IPS-NIHi7 (cell line): Measurements from ENCODE around the gene TOM1L1.
A peak's percentile ranks its signal among the peaks of the same experiment; 100 is the strongest.

Experiments used
- DNase-seq: peaks from one replicate; pipeline ENCODE4 v3.0.0; 2012; ENCODE audit warnings: mixed read lengths; ENCODE audit errors: extremely low spot score

TOM1L1 gene

DNA sequence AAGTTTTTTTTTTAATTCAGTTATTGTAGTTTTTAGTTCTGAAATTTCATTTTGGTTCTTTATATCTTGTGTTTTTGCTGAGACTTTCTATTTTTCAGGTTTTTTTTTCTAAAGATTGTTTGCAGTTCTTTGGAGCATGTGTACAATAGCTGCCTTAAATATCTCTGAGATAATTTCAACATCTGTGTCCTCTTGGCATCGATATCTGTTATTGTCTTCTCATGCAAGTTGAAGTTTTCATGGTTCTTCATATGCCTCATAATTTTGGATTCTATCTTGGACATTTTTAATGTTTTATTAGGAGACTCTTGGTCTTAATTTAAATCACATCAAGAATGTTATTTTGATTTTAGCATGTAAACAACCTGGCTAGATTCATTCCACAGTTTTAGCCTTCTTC lies 45.0 kb downstream of the TOM1L1 start:
- DNase-seq: no peak

DNA sequence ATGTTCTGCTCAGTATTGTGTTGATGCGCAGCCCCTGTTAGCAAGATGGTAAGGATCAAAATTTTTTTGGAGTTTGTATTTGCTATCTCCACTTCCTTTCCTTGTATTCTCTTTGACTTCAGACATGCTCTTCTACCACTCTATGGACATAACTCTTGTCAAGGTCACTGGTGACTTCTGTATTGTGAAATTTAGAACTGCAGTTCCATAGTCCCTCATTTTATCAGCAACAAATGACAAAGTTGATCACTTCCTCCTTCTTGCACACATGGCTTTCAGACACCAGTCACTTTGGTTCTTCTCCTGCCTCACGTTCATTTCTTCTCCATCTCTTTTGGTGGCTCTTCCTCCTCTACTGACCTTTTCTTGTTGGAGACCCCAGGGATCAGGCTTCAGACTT lies 46.7 kb downstream of the TOM1L1 start:
- DNase-seq: no peak

DNA sequence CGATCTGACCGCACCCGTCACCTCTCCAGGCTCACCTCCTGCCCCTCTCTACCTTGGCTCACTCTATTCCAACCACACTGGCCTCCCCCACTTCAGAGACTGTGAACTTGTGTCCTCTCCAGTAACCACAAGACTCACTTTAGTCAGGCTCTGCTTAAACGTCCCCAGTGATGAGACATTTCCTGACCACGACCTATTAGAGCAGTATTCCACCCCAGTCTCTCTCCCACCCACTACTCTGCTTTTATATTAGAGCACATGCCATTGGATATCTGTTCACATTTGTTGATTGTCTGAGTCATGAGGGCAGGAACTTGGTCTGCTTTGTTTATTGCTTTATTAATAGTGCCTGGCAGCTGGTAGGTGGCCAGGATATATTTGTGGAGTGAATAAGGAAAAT lies 47.7 kb downstream of the TOM1L1 start:
- DNase-seq: no peak

DNA sequence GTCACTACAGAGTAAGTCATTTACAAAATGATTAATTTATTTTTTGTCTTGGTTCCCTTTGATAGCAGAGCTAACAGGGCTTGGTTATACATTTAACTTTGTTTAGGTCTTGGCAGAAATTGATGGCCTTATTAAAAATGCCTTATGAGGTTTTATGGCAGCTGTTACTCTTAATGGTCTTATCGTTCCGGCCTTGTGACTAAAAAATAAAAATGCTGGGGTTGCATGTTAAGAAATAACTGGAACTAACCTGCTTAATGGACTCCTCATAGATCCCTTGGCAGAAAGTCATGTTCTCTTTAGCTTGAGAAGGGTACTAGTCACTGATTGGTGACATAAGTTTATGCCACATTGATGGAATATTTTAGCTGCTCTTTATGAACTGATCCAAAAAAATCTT lies 49.5 kb downstream of the TOM1L1 start:
- no peak for DNase-seq

- DNase-seq: no peak
Observed at GRCh38 chr17:54951286-54951685, 50.6 kb downstream of the TOM1L1 start.

DNA sequence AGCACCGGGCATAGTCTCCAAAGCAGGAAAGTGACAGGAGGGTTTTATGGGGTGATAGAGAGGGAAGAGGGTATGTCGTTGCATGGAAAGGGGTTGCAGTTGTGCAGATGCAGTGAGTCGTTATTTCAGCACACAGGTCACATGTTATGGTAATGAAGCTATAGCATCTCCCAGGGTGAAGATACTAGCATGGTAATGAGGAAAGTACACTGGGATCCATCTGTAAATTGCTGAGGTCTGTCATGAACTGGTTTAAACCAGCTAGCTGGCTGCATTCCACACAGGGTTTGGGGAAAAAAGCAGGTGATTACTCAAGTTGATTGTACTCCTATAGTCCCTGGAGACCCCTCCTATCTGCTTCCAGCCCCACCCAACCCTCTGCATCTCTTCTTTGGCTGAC lies 56.1 kb downstream of the TOM1L1 start:
- DNase-seq: peak; percentile 14

DNA sequence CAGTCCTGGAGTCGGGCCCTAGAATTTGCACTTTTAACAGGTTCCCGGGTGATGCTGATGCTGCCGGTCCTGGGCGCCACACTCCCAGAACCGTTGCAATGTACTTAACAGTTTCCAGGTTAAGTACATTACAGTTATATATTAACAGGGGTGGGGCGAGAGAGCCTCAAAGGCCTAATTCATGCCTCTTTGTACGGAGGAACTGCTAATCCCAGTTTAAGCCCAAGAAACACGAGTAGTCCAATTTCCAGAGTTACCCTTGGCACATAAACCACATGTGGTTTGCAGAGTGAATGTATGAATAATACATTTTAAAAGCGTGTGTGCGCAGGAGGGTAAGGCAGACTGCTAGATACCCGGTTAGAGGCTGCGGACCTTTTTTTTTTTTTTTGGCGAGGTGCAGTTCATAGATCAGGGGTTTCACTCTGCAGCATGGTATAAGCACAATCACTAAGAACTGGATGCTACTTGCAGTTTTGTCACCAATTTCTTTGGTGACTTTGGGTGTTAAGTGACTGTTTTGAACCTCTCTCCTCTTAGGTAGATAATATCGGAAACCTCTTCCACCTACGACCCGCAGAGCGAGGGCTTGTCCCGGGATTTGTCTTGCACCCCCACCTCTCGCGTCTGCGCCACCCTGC lies 67.1 kb downstream of the TOM1L1 start:
- peak; percentile 35 for DNase-seq

DNA sequence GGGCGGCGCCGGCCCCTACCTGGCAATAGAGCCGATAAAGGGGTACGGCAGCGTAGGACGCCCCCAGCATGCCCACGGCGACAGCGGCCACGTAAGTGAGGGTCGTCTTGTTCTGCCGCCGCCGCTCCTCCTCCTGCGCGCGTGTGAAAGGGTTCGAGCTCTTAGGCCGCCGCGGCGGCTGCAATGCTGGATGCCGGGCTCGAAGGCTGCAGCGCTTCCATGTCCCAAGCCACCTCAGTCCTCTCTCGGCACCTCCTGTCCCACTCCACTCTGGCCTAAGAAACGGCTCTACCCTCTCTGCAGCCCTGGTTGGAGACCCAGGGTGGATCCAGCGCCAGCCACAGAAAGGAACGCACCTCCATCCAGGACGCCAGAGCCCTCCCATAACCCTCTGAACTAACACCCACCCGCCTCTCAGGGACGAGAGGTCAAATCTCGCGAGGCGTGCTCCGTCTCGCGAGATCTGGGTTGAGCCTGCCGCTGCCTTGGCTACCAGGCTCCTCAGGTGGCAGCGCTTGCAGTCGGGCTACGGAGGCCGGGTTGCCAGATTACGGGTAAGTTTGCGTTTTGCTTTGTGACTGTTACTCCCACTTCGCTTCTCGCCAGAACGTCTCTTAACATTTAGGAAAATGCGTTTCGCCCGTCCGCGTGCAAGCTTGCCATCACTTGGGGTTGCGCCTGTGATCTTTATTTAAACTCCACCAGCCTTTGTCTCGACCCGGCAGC lies 67.8 kb downstream of the TOM1L1 start, which contains the start of the genes COX11 and STXBP4:
TSS of gene COX11 (minus strand) at position 393 of the 726 bp plus-strand sequence. CDS start at position 385, 8 bp downstream.
TSS of gene STXBP4 (plus strand) at position 504 of the 726 bp plus-strand sequence. CDS start 17,455 bp downstream, outside the sequence.
- peak; percentile 94 for DNase-seq

DNA sequence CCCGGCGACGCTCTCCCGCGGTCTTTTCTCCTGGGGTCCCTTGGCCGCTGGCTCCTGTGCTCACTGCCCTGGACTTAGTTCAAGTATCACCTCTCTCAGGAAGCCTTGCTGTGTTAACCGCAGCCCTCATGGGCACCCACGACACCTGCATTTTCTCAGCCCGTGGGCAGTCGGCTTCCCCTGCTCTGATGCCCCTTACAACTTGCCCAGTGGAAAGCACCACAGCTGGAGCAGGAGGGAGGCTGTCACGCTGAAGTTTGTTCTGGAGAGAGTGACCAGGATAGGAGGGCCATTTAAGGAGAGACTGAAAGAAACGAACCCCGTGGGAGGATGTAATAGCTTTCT lies 68.3 kb downstream of the TOM1L1 start:
- peak; percentile 45 for DNase-seq

- DNase-seq: no peak
Observed at GRCh38 chr17:54969658-54970572, 69.3 kb downstream of the TOM1L1 start.

- DNase-seq: no peak
Observed at GRCh38 chr17:54971147-54971546, 70.5 kb downstream of the TOM1L1 start.

GRCh38 chr17:54971901-54972300 lies 71.2 kb downstream of the TOM1L1 start:
- no peak for DNase-seq

DNA sequence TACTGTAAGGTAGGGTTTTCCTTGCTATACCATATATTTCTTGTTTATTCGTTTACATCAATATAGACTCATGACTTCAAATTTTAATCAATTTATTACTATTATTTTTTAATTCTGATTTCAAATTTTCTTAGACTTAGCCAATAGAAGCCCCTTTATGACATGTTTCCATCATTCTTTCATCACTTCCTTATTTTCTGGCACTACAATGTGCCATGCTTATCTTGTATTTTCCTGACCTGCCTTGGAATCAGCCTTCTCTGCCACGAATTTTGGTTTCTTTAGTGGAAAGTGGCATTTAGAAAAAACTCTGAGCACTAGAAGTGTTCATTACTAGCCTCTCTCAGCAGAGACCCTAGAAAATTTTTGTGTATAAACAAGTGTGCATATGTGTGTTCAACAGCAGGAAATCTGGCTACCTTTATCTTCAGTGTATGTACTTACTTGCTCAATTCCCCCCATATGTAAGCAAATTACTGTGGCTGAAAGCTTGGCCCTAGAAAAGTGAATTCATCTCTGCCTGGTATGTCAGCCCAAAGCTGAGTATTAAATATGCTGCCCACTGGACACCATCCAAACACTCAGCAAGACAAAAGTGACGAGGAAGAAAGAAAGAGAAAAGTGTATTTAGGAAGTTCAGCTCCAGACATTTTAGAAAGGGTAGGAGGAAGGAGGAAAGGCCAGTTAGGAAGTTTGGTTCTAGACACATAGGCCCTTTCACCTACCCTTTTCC lies 71.9 kb downstream of the TOM1L1 start:
- no peak for DNase-seq

GRCh38 chr17:54974759-54975158 lies 74.1 kb downstream of the TOM1L1 start:
- no peak for DNase-seq

DNA sequence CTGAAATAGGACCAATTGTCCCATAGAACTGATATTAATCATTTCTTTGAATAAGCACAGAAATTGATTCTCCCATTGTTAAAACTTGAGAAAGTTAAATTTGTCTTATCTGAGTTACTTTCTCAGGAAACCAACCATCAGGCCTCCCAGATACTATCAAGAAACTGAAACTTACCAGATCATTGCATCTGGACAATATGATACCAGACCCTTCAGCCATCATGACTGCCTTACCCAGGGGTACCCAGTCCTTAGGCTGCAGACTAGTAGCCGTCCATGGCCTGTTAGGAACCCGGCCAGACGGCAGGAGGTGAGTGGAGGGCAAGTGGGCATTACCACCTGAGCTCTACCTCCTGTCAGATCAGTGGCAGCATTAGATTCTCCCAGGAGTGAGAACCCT lies 75.7 kb downstream of the TOM1L1 start:
- no peak for DNase-seq

GRCh38 chr17:54977744-54978143 lies 77.1 kb downstream of the TOM1L1 start:
- no peak for DNase-seq

GRCh38 chr17:54979657-54980056 lies 79.0 kb downstream of the TOM1L1 start:
- DNase-seq: no peak

- no peak for DNase-seq
Observed at GRCh38 chr17:54980375-54980774, 79.7 kb downstream of the TOM1L1 start.

- DNase-seq: no peak
Observed at GRCh38 chr17:54982399-54982798, 81.7 kb downstream of the TOM1L1 start.

GRCh38 chr17:54983260-54983659 lies 82.6 kb downstream of the TOM1L1 start:
- DNase-seq: no peak

GRCh38 chr17:54985476-54985875 lies 84.8 kb downstream of the TOM1L1 start:
- DNase-seq: no peak

- DNase-seq: no peak
Observed at GRCh38 chr17:54990118-54990517, 89.5 kb downstream of the TOM1L1 start.
